Measurements from ENCODE around the gene CDKN2AIP.

- TF ChIP-seq, protein P1, sequence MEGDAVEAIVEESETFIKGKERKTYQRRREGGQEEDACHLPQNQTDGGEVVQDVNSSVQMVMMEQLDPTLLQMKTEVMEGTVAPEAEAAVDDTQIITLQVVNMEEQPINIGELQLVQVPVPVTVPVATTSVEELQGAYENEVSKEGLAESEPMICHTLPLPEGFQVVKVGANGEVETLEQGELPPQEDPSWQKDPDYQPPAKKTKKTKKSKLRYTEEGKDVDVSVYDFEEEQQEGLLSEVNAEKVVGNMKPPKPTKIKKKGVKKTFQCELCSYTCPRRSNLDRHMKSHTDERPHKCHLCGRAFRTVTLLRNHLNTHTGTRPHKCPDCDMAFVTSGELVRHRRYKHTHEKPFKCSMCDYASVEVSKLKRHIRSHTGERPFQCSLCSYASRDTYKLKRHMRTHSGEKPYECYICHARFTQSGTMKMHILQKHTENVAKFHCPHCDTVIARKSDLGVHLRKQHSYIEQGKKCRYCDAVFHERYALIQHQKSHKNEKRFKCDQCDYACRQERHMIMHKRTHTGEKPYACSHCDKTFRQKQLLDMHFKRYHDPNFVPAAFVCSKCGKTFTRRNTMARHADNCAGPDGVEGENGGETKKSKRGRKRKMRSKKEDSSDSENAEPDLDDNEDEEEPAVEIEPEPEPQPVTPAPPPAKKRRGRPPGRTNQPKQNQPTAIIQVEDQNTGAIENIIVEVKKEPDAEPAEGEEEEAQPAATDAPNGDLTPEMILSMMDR (IDR thresholded peaks at IDR 0.05): no peak
- no peak for TF ChIP-seq EZH2 (IDR thresholded peaks at IDR 0.05; ENCODE audit: borderline replicate concordance, insufficient read depth, low read depth, low read length, poor library complexity, severe bottlenecking)
These were observed 8.0 kb upstream of the CDKN2AIP start for GRCh38 chr4:183436417-183436816.
